Esophagus squamous epithelium (tissue), 4 donors: Measurements from ENCODE around the gene RILP.

Experiments used
- CTCF ChIP-seq, 6 experiments: fragments of 450-650 bp in 4 of 6; fragments of 200-600 bp in 2 of 6; sonication (generic) in 2 of 6; IDR thresholded peaks; one replicate each; pipeline ENCODE4 v1.5.1; 2016 to 2019; ENCODE audit warnings: antibody characterized with exemption in 6 of 6, mild to moderate bottlenecking in 4 of 6, moderate library complexity in 4 of 6
- POLR2A ChIP-seq, 4 donors: fragments of 450-650 bp; IDR thresholded peaks; one replicate each; pipeline ENCODE4 v1.6.1; 2017; ENCODE audit warnings: antibody characterized with exemption in 4 of 4, mild to moderate bottlenecking in 4 of 4, moderate library complexity in 3 of 4

- TF ChIP-seq POLR2A (IDR thresholded peaks at IDR 0.05) (no peak), CTCF (IDR thresholded peaks at IDR 0.05) (no peak)
Measured at GRCh38 chr17:1624650-1625049, 25.0 kb downstream of the RILP start.
